HepG2 (cell line): ENCODE measurements around the gene ZSCAN26.

Experiments
- ELF1 ChIP-seq: sonication (generic); formaldehyde crosslinking; IDR thresholded peaks from 2 replicates; pipeline ENCODE4 v1.4.0; 2020; ENCODE audit warnings: missing genetic modification reagents
- FOXJ3 ChIP-seq: sonication (generic); formaldehyde crosslinking; IDR thresholded peaks from 2 replicates; pipeline ENCODE4 v1.4.0; 2020; ENCODE audit warnings: missing genetic modification reagents, mild to moderate bottlenecking, borderline replicate concordance
- HDAC6 ChIP-seq: fragments of 200-600 bp; sonication (generic); IDR thresholded peaks from 2 replicates; pipeline ENCODE4 v1.7.0; 2017; ENCODE audit warnings: mild to moderate bottlenecking, antibody characterized with exemption, low read length, low read depth
- HNF1A ChIP-seq, 2 experiments: sonication (generic) in 1 of 2; formaldehyde crosslinking in 1 of 2; IDR thresholded peaks; 2 replicates each; pipeline versions ENCODE4 v1.4.0 to v1.6.1; 2016 to 2020; ENCODE audit warnings: borderline replicate concordance in 1 of 2, low read depth in 1 of 2, mild to moderate bottlenecking in 1 of 2, missing genetic modification reagents in 1 of 2
- JUNB ChIP-seq: sonication (generic); formaldehyde crosslinking; IDR thresholded peaks from 2 replicates; pipeline ENCODE4 v1.8.0; 2022; ENCODE audit warnings: missing genetic modification reagents, mild to moderate bottlenecking, borderline replicate concordance
- POLR2A ChIP-seq, 2 experiments: IDR thresholded peaks; 2 replicates each; pipeline ENCODE4 v1.6.1; 2011; ENCODE audit warnings: low read depth in 2 of 2, low read length in 2 of 2, mild to moderate bottlenecking in 1 of 2, moderate library complexity in 1 of 2; ENCODE audit not compliant: insufficient read depth in 1 of 2
- ZBED4 ChIP-seq: sonication (generic); formaldehyde crosslinking; IDR thresholded peaks from 2 replicates; pipeline ENCODE4 v1.4.0; 2020; ENCODE audit warnings: missing genetic modification reagents, borderline replicate concordance
- ZNF639 ChIP-seq: conservative IDR thresholded peaks from 2 replicates; pipeline ENCODE4 v1.6.1; 2018; ENCODE audit warnings: missing genetic modification reagents
- ZNF782 ChIP-seq: sonication (generic); formaldehyde crosslinking; IDR thresholded peaks from 2 replicates; pipeline ENCODE4 v1.4.0; 2020; ENCODE audit warnings: missing genetic modification reagents, mild to moderate bottlenecking, borderline replicate concordance

GRCh38 chr6:28240471-28240870 is 26.5 kb upstream of the ZSCAN26 start:
- TF ChIP-seq ZBED4 (CRISPR knock-in tag) (no peak), JUNB (CRISPR knock-in tag) (no peak), ELF1 (CRISPR knock-in tag) (no peak), ZNF782 (no peak), HDAC6 (no peak), POLR2A (IDR thresholded peaks at IDR 0.05; ENCODE audit: insufficient read depth in 1 of 2, low read depth in 2 of 2, low read length in 2 of 2) (no peak), FOXJ3 (no peak), ZNF639 (CRISPR knock-in tag) (no peak), HNF1A (IDR thresholded peaks at IDR 0.05; ENCODE audit: low read depth) (no peak), HNF1A (CRISPR knock-in tag; IDR thresholded peaks at IDR 0.05; ENCODE audit: borderline replicate concordance) (no peak)
